GM12878 (cell line): ENCODE results near the gene HAAO. TPM values are rescaled to one million over a fixed set of nuclear protein-coding genes. Genes with fewer than 3 reads are reported as not detected.

ENCODE experiments used
- ATAC-seq: fragments of 200-7000 bp; cut with Tn5 transposase; 3 replicates; pipeline ENCODE4 v1.9.1; 2020; ENCODE audit warnings: mild to moderate bottlenecking, moderate library complexity
- BruUV-seq: library from RNA; stranded (reverse); fragments of 400-500 nt; replicated peaks from 2 replicates; lab custom pipeline; 2021; lab: Mats Ljungman, UMichigan
- CTCF ChIA-PET: fragments of 300-600 bp; sonication (Branson Sonifier 250); formaldehyde crosslinking; extraction: SDS; loops from one replicate; lab custom pipeline; 2021; ENCODE audit warnings: inconsistent platforms; lab: Yijun Ruan, JAX
- POLR2A ChIA-PET: fragments of 350-600 bp; formaldehyde crosslinking; extraction: SDS; loops from one replicate; lab custom pipeline; 2021; ENCODE audit warnings: inconsistent platforms; lab: Charles Lee
- RAD21 ChIA-PET: fragments of 300-600 bp; sonication (Branson Sonifier 250); formaldehyde crosslinking; loops from one replicate; lab custom pipeline; 2023; ENCODE audit warnings: antibody characterized with exemption; ENCODE audit not compliant: unreplicated experiment; lab: Charles Lee
- SMC1A ChIA-PET: fragments of 300-600 bp; sonication (Branson Sonifier 250); formaldehyde crosslinking; loops from one replicate; lab custom pipeline; 2023; ENCODE audit not compliant: unreplicated experiment, uncharacterized antibody; lab: Charles Lee
- DNase-seq: peaks from one replicate; pipeline ENCODE4 v3.0.0-alpha.2; 2011; ENCODE audit warnings: low read depth, low spot score
- FAIRE-seq: peaks from 3 replicates; lab custom pipeline; 2011; peaks lifted over from hg19 to GRCh38; lab: Jason Lieb, UNC
- H2AFZ ChIP-seq: 2 replicates; pipeline ENCODE4 v1.6.0; 2011; ENCODE audit warnings: low read depth, low read length, control low read depth; ENCODE audit not compliant: control insufficient read depth
- H3K27ac ChIP-seq: 2 replicates; pipeline ENCODE4 v1.5.1; 2011; ENCODE audit warnings: control low read depth; ENCODE audit not compliant: control insufficient read depth, insufficient read depth
- H3K27me3 ChIP-seq, 2 experiments: replicated peaks in 1 of 2; 2 replicates each; pipeline versions ENCODE4 v1.6.0 to v1.6.1; 2011; ENCODE audit warnings: low read length in 1 of 2; ENCODE audit not compliant: control insufficient read depth in 2 of 2, insufficient read depth in 2 of 2
- H3K36me3 ChIP-seq, 2 experiments: 2 replicates each; pipeline ENCODE4 v1.5.1; 2011; ENCODE audit warnings: low read length in 1 of 2; ENCODE audit not compliant: control insufficient read depth in 2 of 2, insufficient read depth in 2 of 2
- H3K4me1 ChIP-seq: 2 replicates; pipeline ENCODE4 v1.6.1; 2011; ENCODE audit warnings: mild to moderate bottlenecking, low read length, moderate library complexity, mixed read lengths; ENCODE audit not compliant: control insufficient read depth, insufficient read depth
- H3K4me2 ChIP-seq: 2 replicates; pipeline ENCODE4 v1.6.0; 2011; ENCODE audit warnings: control low read depth; ENCODE audit not compliant: control insufficient read depth, insufficient read depth
- H3K4me3 ChIP-seq: fragments of 200-600 bp; sonication (generic); 2 replicates; pipeline ENCODE4 v1.5.1; 2016
- H3K79me2 ChIP-seq: 2 replicates; pipeline ENCODE4 v1.6.0; 2011; ENCODE audit warnings: low read length; ENCODE audit not compliant: control insufficient read depth, insufficient read depth
- H3K9ac ChIP-seq: 2 replicates; pipeline ENCODE4 v1.8.0; 2011; ENCODE audit warnings: low read length, control low read depth, mixed read lengths; ENCODE audit not compliant: control insufficient read depth, insufficient read depth
- H3K9me3 ChIP-seq: replicated peaks from 3 replicates; pipeline ENCODE4 v1.5.1; 2011; ENCODE audit warnings: mild to moderate bottlenecking, low read length; ENCODE audit not compliant: control insufficient read depth, insufficient read depth
- H4K20me1 ChIP-seq: 2 replicates; pipeline ENCODE4 v1.6.0; 2011; ENCODE audit not compliant: control insufficient read depth, insufficient read depth
- ATF2 ChIP-seq: IDR thresholded peaks from 2 replicates; pipeline ENCODE4 v1.6.1; 2012; ENCODE audit warnings: low read length, inconsistent platforms
- HCFC1 ChIP-seq: fragments of 150-350 bp; IDR thresholded peaks from 2 replicates; pipeline ENCODE4 v1.6.1; 2014; ENCODE audit warnings: low read length
- IRF3 ChIP-seq: fragments of 450-650 bp; IDR thresholded peaks from 2 replicates; pipeline ENCODE4 v1.6.1; 2014; ENCODE audit warnings: mild to moderate bottlenecking
- NFYA ChIP-seq: IDR thresholded peaks from 2 replicates; pipeline ENCODE4 v1.6.1; 2011; ENCODE audit warnings: low read depth, mild to moderate bottlenecking, low read length, improper control_type of control experiment, borderline replicate concordance
- POLR2AphosphoS2 ChIP-seq: IDR thresholded peaks from 2 replicates; pipeline ENCODE4 v1.6.1; 2011; ENCODE audit warnings: low read depth, mild to moderate bottlenecking, low read length, improper control_type of control experiment, moderate library complexity
- PRDM15 ChIP-seq: fragments of 450-650 bp; formaldehyde crosslinking; IDR thresholded peaks from 2 replicates; pipeline ENCODE4 v1.4.0; 2020; ENCODE audit warnings: mild to moderate bottlenecking, moderate library complexity
- RAD51 ChIP-seq: fragments of 450-650 bp; IDR thresholded peaks from 2 replicates; pipeline ENCODE4 v1.6.1; 2016; ENCODE audit warnings: moderate library complexity, mild to moderate bottlenecking, inconsistent platforms
- TCF12 ChIP-seq: IDR thresholded peaks from 2 replicates; pipeline ENCODE4 v1.6.1; 2011; ENCODE audit warnings: low read depth, mild to moderate bottlenecking, low read length
- ZNF207 ChIP-seq: fragments of 450-650 bp; IDR thresholded peaks from 2 replicates; pipeline ENCODE4 v1.6.1; 2014; ENCODE audit warnings: antibody characterized with exemption, mild to moderate bottlenecking, borderline replicate concordance
- WGBS: methylation state at CpG from one replicate; pipeline ENCODE4 v1.1.6; 2016; ENCODE audit warnings: low lambda C conversion rate; ENCODE audit not compliant: insufficient replicate concordance, insufficient coverage; ENCODE audit errors: missing lambda C conversion rate; 5-methylcytosine and 5-hydroxymethylcytosine counted together
- in situ Hi-C: fragments of 300-500 bp; cut with MboI; formaldehyde crosslinking; loops from 9 replicates; pipeline ENCODE4 v1.14.3; 2018; ENCODE audit warnings: mixed read lengths
- intact Hi-C: fragments of 100-400 bp; cut with micrococcal nuclease; formaldehyde crosslinking; loops from one replicate; pipeline ENCODE4 v1.14.2; 2022; ENCODE audit not compliant: unreplicated experiment
- polyA plus RNA-seq, 11 experiments: library from polyadenylated mRNA; depleted of rRNA in 4 of 11; unstranded in 6 of 11; stranded (reverse) in 5 of 11; fragments of >200 nt; fragmentation: Nextera tagmentation in 4 of 11; fragmentation: Illumina TruSeq in 1 of 11; extraction: Ambion mirVana in 4 of 11; extraction: Trizol in 1 of 11; gene quantifications; 1 replicate in 1 of 11; 2 replicates in 10 of 11; pipeline versions ENCODE4 v1.2.1 to v1.2.3, GENCODE V29; 2011 to 2016; ENCODE audit warnings: inconsistent platforms in 2 of 11, missing spikeins in 2 of 11, low read depth in 1 of 11
- total RNA-seq, 4 experiments: library from RNA; depleted of rRNA in 3 of 4; stranded (reverse); fragments of >200 nt in 3 of 4; fragmentation: Illumina TruSeq in 1 of 4; extraction: Trizol in 1 of 4; gene quantifications; 2 replicates each; pipeline versions ENCODE4 v1.2.1 to v1.2.3, GENCODE V29; 2013 to 2021

Gene HAAO
- total and polyA plus RNA-seq, 10 of the 15 experiments (the other 5 are each of a cell fraction or from before 2014, with no cell fraction given) = 4.3 to 58.7 (median 26.8) TPM

GRCh38 chr2:42840760-42841159 is 48.4 kb upstream of the HAAO start:
- ChIA-PET POLR2A (no interaction called here), CTCF (no interaction called here), RAD21 (no interaction called here), SMC1A (no interaction called here)
- Histone ChIP-seq H3K79me2 (no peaks in the 10 kb centered on the region), H3K27ac (no peak overlapping the region), H3K4me2 (no peak overlapping the region), H3K4me1 (no peaks in the 10 kb centered on the region), H2AFZ (no peak overlapping the region), H3K9me3 (no peaks in the 10 kb centered on the region; the same call in 2 of the 3 replicates), H3K4me3 (no peak overlapping the region), H3K27me3 (no peaks in the 10 kb centered on the region; a peak in 3 of 4 replicates), H3K36me3 (no peaks in the 10 kb centered on the region), H4K20me1 (no peaks in the 10 kb centered on the region), H3K9ac (no peak overlapping the region)
- WGBS = 21% methylated on average over 6 of the region's 6 CpGs
- no peak for TF ChIP-seq ATF2
- TF ChIP-seq TCF12 = no peak
- BruUV-seq = no TSS peak
- ATAC-seq (no peak), FAIRE-seq (no peak), DNase-seq (no peak)
- in situ Hi-C loops = no loop called here
- intact Hi-C loops = no loop called here

GRCh38 chr2:42839809-42840501 is 47.6 kb upstream of the HAAO start:
- RAD21 ChIA-PET = no interaction called here
- H3K9ac ChIP-seq = no peak overlapping the region
- H3K36me3 ChIP-seq = no peaks in the 10 kb centered on the region
- H3K4me1 ChIP-seq = no peaks in the 10 kb centered on the region
- BruUV-seq = no TSS peak
- in situ Hi-C loops = no loop called here
- 27% methylated on average over 4 of the region's 4 CpGs for WGBS
- no peak overlapping the region for H2AFZ ChIP-seq
- H3K4me2 ChIP-seq = no peak overlapping the region
- CTCF ChIA-PET = interaction anchor here (1.0 kb wide), 3 partner anchors 10 to 19 kb away, joined by 4 to 5 read pairs (median 4); no protein-coding TSS in a partner anchor
- no peak for DNase-seq
- H3K9me3 ChIP-seq = no peaks in the 10 kb centered on the region; the same call in 2 of the 3 replicates
- no peak overlapping the region for H3K27ac ChIP-seq
- intact Hi-C loops = no loop called here
- H3K79me2 ChIP-seq = no peaks in the 10 kb centered on the region
- POLR2A ChIA-PET = no interaction called here
- no peaks in the 10 kb centered on the region for H4K20me1 ChIP-seq
- SMC1A ChIA-PET = interaction anchor here (1.2 kb wide), 1 partner anchor 12 kb away, joined by 3 read pairs; no protein-coding TSS in a partner anchor
- H3K27me3 ChIP-seq = no peaks in the 10 kb centered on the region; a peak in 3 of 4 replicates
- no peak for FAIRE-seq
- ATAC-seq = no peak
- no peak overlapping the region for H3K4me3 ChIP-seq
- TF ChIP-seq HCFC1 (no peak), POLR2AphosphoS2 (no peak), IRF3 (no peak), PRDM15 (CRISPR knock-in tag) (no peak), NFYA (no peak), ZNF207 (no peak), RAD51 (no peak)
